SU-DHL-6 (cell line): Measurements from ENCODE around the gene CTRB2.

ENCODE experiments used
- EZH2phosphoT487 ChIP-seq: fragments of 200-600 bp; sonication (generic), shearing (Covaris generic); conservative IDR thresholded peaks from 2 replicates; pipeline ENCODE4 v1.6.1; 2018; ENCODE audit warnings: mild to moderate bottlenecking, antibody characterized with exemption, low read length, moderate library complexity, mixed read lengths
- TF ChIP-seq, protein P1 (sequence below): fragments of 200-600 bp; sonication (generic); IDR thresholded peaks from one replicate; pipeline ENCODE4 v1.5.1; 2017; ENCODE audit warnings: antibody characterized with exemption, mild to moderate bottlenecking, low read length, moderate library complexity; ENCODE audit not compliant: insufficient read depth, poor library complexity, severe bottlenecking

DNA sequence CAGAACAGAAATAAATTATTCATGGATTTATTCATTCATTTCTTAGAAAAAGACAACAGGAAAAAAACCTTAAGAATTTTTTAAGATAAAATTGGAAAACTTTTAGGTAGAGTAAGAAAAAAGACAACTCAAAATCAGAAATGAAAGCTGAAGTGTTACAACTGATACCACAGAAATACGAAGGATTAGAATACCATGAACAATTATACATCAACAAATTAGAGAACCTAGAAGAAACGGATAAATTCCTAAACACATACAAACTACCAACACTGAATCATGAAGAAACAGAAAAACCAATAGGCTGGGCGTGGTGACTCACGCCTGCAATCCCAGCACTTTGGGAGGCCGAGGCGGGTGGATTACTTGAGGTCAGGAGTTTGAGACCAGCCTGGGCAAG lies 27.8 kb downstream of the CTRB2 start:
- TF ChIP-seq, protein P1, sequence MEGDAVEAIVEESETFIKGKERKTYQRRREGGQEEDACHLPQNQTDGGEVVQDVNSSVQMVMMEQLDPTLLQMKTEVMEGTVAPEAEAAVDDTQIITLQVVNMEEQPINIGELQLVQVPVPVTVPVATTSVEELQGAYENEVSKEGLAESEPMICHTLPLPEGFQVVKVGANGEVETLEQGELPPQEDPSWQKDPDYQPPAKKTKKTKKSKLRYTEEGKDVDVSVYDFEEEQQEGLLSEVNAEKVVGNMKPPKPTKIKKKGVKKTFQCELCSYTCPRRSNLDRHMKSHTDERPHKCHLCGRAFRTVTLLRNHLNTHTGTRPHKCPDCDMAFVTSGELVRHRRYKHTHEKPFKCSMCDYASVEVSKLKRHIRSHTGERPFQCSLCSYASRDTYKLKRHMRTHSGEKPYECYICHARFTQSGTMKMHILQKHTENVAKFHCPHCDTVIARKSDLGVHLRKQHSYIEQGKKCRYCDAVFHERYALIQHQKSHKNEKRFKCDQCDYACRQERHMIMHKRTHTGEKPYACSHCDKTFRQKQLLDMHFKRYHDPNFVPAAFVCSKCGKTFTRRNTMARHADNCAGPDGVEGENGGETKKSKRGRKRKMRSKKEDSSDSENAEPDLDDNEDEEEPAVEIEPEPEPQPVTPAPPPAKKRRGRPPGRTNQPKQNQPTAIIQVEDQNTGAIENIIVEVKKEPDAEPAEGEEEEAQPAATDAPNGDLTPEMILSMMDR: no peak
- no peak for TF ChIP-seq EZH2phosphoT487
